DMS153 (cell line): Measurements from ENCODE around the gene AGBL3.
"Not testable (repeated sequence)": the region's sequence is repeated elsewhere in the genome, so short reads cannot be mapped to it uniquely, and the experiment has no call there.

Source experiments
- DNase-seq: peaks from one replicate; lab custom pipeline; 2025; lab: John Stamatoyannopoulos, UW

AGBL3 gene

GRCh38 chr7:135076882-135077281 is 90.6 kb downstream of the AGBL3 start:
- no peak for DNase-seq

GRCh38 chr7:135077642-135078041 is 91.3 kb downstream of the AGBL3 start:
- DNase-seq = no peak

- DNase-seq = no peak
Measured at GRCh38 chr7:135078051-135078450, 91.7 kb downstream of the AGBL3 start.

- no peak for DNase-seq
Measured at GRCh38 chr7:135079068-135079467, 92.8 kb downstream of the AGBL3 start.

GRCh38 chr7:135083005-135083404 is 96.7 kb downstream of the AGBL3 start:
- no peak for DNase-seq

GRCh38 chr7:135088566-135088965 is 102.3 kb downstream of the AGBL3 start:
- DNase-seq = no peak

GRCh38 chr7:135091717-135092116 is 105.4 kb downstream of the AGBL3 start:
- DNase-seq = no peak

- no peak for DNase-seq
Measured at GRCh38 chr7:135094472-135095237, 108.3 kb downstream of the AGBL3 start.

- DNase-seq = no peak
Measured at GRCh38 chr7:135095450-135095849, 109.1 kb downstream of the AGBL3 start.

- no peak for DNase-seq
Measured at GRCh38 chr7:135098391-135098790, 112.1 kb downstream of the AGBL3 start.

- DNase-seq = no peak
Measured at GRCh38 chr7:135100856-135101255, 114.5 kb downstream of the AGBL3 start.

GRCh38 chr7:135102372-135102771 is 116.1 kb downstream of the AGBL3 start:
- no peak for DNase-seq

- DNase-seq = no peak
Measured at GRCh38 chr7:135109562-135109961, 123.3 kb downstream of the AGBL3 start.

GRCh38 chr7:135109976-135110375 is 123.7 kb downstream of the AGBL3 start:
- DNase-seq = no peak

- DNase-seq = no peak
Measured at GRCh38 chr7:135111379-135111778, 125.1 kb downstream of the AGBL3 start.

- DNase-seq = no peak
Measured at GRCh38 chr7:135114622-135115021, 128.3 kb downstream of the AGBL3 start.

- no peak for DNase-seq
Measured at GRCh38 chr7:135117096-135117495, 130.8 kb downstream of the AGBL3 start.

GRCh38 chr7:135121868-135122267 is 135.6 kb downstream of the AGBL3 start:
- DNase-seq = no peak

- not testable (repeated sequence) for DNase-seq
Measured at GRCh38 chr7:135124631-135125030, 138.3 kb downstream of the AGBL3 start.

GRCh38 chr7:135128931-135129330 is 142.6 kb downstream of the AGBL3 start:
- no peak for DNase-seq

- no peak for DNase-seq
Measured at GRCh38 chr7:135129579-135129978, 143.3 kb downstream of the AGBL3 start.

- DNase-seq = no peak
Measured at GRCh38 chr7:135143885-135144668, 157.8 kb downstream of the AGBL3 start.

- DNase-seq = no peak
Measured at GRCh38 chr7:135147341-135147898, 161.1 kb downstream of the AGBL3 start.
